ENCODE measurements around the gene NECAB3. TPM values are rescaled to one million over a fixed set of nuclear protein-coding genes. Genes with fewer than 3 reads are reported as not detected.

The NECAB3 gene
- total and polyA plus RNA-seq, 2 of the 4 experiments (the other 2 are of a cell fraction), result 8.6 to 28.4 TPM

- Histone ChIP-seq H3K4me2 (ENCODE audit: low read depth, low read length) (no peak overlapping the region), H2BK20ac (ENCODE audit: low read depth, low read length) (no peak overlapping the region), H3K14ac (replicated peaks; ENCODE audit: low read depth, low read length) (no peak overlapping the region), H2BK15ac (ENCODE audit: low read depth, low read length) (no peak overlapping the region), H3K23ac (ENCODE audit: low read depth, low read length) (no peak overlapping the region), H4K91ac (ENCODE audit: insufficient read depth, low read depth, low read length) (no peak overlapping the region), H3K27ac (ENCODE audit: insufficient read depth, low read length) (no peak overlapping the region), H3K9me1 (ENCODE audit: insufficient read depth, low read length) (peaks cover 9% of the 10 kb centered on the region), H3K9me3 (ENCODE audit: control insufficient read depth, insufficient read depth, low read length) (no peaks in the 10 kb centered on the region), H3K27me3 (ENCODE audit: control insufficient read depth, insufficient read depth, low read length) (no peaks in the 10 kb centered on the region), H3K4me3 (ENCODE audit: insufficient read depth, low read depth, low read length) (no peak overlapping the region), H2BK120ac (ENCODE audit: low read depth, low read length) (no peak overlapping the region), H3K56ac (ENCODE audit: extremely low read depth, insufficient read depth, low read length) (no peak overlapping the region), H2AK9ac (replicated peaks; ENCODE audit: low read depth, low read length, poor library complexity) (no peak overlapping the region), H4K5ac (ENCODE audit: low read depth, low read length) (no peak overlapping the region), H4K20me1 (ENCODE audit: insufficient read depth, low read length) (no peaks in the 10 kb centered on the region), H3K4ac (ENCODE audit: low read depth, low read length) (no peak overlapping the region), H3K18ac (ENCODE audit: low read depth, low read length) (no peak overlapping the region), H3K36me3 (ENCODE audit: control insufficient read depth, insufficient read depth, low read length) (peaks cover 19% of the 10 kb centered on the region; the same call in 1 of the 2 replicates), H2BK5ac (ENCODE audit: low read depth, low read length, poor library complexity, severe bottlenecking) (no peak overlapping the region), H2AK5ac (ENCODE audit: low read depth, low read length) (no peak overlapping the region), H3K9ac (ENCODE audit: low read depth, low read length) (no peak overlapping the region), H4K8ac (ENCODE audit: low read depth in 2 of 2, low read length in 2 of 2) (no peak overlapping the region), H2AFZ (replicated peaks; ENCODE audit: low read length, poor library complexity) (no peak overlapping the region), H3K79me1 (ENCODE audit: low read depth in 1 of 2, low read length in 2 of 2) (peaks cover 7 to 15% of the 10 kb centered on the region in 2 experiments; a peak in 3 of 4 replicates), H3K4me1 (ENCODE audit: control insufficient read depth, insufficient read depth, low read length) (peaks cover 5% of the 10 kb centered on the region)
- intact Hi-C loops (cut with micrococcal nuclease) (no loop called here), in situ Hi-C loops (cut with MboI; ENCODE audit: low sequenced_read_pairs) (no loop called here), dilution Hi-C loops (cut with HindIII; ENCODE audit: low sequenced_read_pairs, unreplicated experiment) (no loop called here)
- CTCF ChIA-PET, result no interaction called here
- no TSS peak for BruUV-seq (replicated peaks)
- WGBS, 2 experiments (ENCODE audit: extremely low coverage in 2 of 2, insufficient read length in 1 of 2), result 100% methylated on average over 3 of the region's 8 CpGs; no CpG with 5 or more reads in 1 of the 2 experiments
- POLR2A ChIA-PET (ENCODE audit: unreplicated experiment), result no interaction called here
- ATAC-seq (ENCODE audit: low read depth) (no peak), DNase-seq (no peak)
- TF ChIP-seq SMC3 (IDR thresholded peaks at IDR 0.05; ENCODE audit: low read depth, low read length) (no peak), NFE2L2 (IDR thresholded peaks at IDR 0.05; ENCODE audit: low read depth, low read length) (no peak), FOS (IDR thresholded peaks at IDR 0.05; ENCODE audit: low read depth, low read length) (no peak), CHD1 (IDR thresholded peaks at IDR 0.05; ENCODE audit: low read depth, low read length) (no peak), CEBPB (IDR thresholded peaks at IDR 0.05; ENCODE audit: low read depth, low read length) (no peak)
Measured at GRCh38 chr20:33658510-33658909, 15.7 kb downstream of the NECAB3 start.

All from IMR-90 (cell line).